CD4-positive, alpha-beta T cell (primary cell): ENCODE data around the gene FARS2. TPM values are rescaled to one million over a fixed set of nuclear protein-coding genes. Genes with fewer than 3 reads are reported as not detected.

Experiments used
- ATAC-seq: fragments of 200-7000 bp; cut with Tn5 transposase; one replicate; pipeline ENCODE4 v1.10.0; 2022; ENCODE audit warnings: mild to moderate bottlenecking; ENCODE audit not compliant: poor library complexity
- CTCF ChIA-PET: fragments of 350-600 bp; sonication (Branson Sonifier 250); formaldehyde crosslinking; loops from one replicate; lab custom pipeline; 2021; ENCODE audit warnings: antibody characterized with exemption, inconsistent platforms; lab: Charles Lee
- POLR2A ChIA-PET: fragments of 350-600 bp; sonication (Branson Sonifier 250); formaldehyde crosslinking; loops from one replicate; lab custom pipeline; 2021; ENCODE audit warnings: antibody characterized with exemption, inconsistent platforms; lab: Charles Lee
- DNase-seq, 14 experiments: peaks; one replicate each; pipeline ENCODE4 v3.0.0-alpha.2; 2013 to 2020; ENCODE audit warnings: mixed read lengths in 2 of 14
- H3K27ac ChIP-seq, 2 donors: one replicate each; pipeline versions ENCODE4 v1.5.1 to v1.7.0; 2013; ENCODE audit warnings: low read length in 2 of 2, low read depth in 1 of 2, mild to moderate bottlenecking in 1 of 2
- H3K27me3 ChIP-seq, 2 experiments: 1 replicate in 1 of 2; 2 replicates in 1 of 2; pipeline versions ENCODE4 v1.6.1 to v1.7.0; 2013; ENCODE audit warnings: low read length in 2 of 2, control low read depth in 1 of 2, mild to moderate bottlenecking in 1 of 2, moderate library complexity in 1 of 2; ENCODE audit not compliant: insufficient read depth in 2 of 2, control insufficient read depth in 1 of 2
- H3K36me3 ChIP-seq: one replicate; pipeline ENCODE4 v1.6.1; 2013; ENCODE audit warnings: low read length, control low read depth; ENCODE audit not compliant: insufficient read depth
- H3K4me1 ChIP-seq: one replicate; pipeline ENCODE4 v1.6.1; 2013; ENCODE audit warnings: low read length, control low read depth; ENCODE audit not compliant: insufficient read depth
- H3K4me3 ChIP-seq: one replicate; pipeline ENCODE4 v1.5.1; 2013; ENCODE audit warnings: mild to moderate bottlenecking, low read length, moderate library complexity
- H3K9me3 ChIP-seq, 2 experiments: 1 replicate in 1 of 2; 2 replicates in 1 of 2; pipeline versions ENCODE4 v1.6.1 to v1.7.0; 2013; ENCODE audit warnings: low read length in 2 of 2, mild to moderate bottlenecking in 2 of 2, control low read depth in 1 of 2, moderate library complexity in 1 of 2; ENCODE audit not compliant: control insufficient read depth in 1 of 2, insufficient read depth in 1 of 2
- H3K27ac Mint-ChIP-seq: one replicate; pipeline ENCODE4 v1.8.0; 2020; ENCODE audit warnings: mixed read lengths
- H3K27me3 Mint-ChIP-seq: one replicate; pipeline ENCODE4 v1.8.0; 2021; ENCODE audit warnings: mixed read lengths
- H3K36me3 Mint-ChIP-seq: one replicate; pipeline ENCODE4 v1.8.0; 2021; ENCODE audit warnings: low read depth, mixed read lengths
- H3K4me1 Mint-ChIP-seq: one replicate; pipeline ENCODE4 v1.8.0; 2021; ENCODE audit warnings: low read depth, mixed read lengths
- H3K4me3 Mint-ChIP-seq: one replicate; pipeline ENCODE4 v1.8.0; 2020; ENCODE audit warnings: mild to moderate bottlenecking, mixed read lengths
- H3K9me3 Mint-ChIP-seq: one replicate; pipeline ENCODE4 v1.8.0; 2020; ENCODE audit warnings: mixed read lengths
- intact Hi-C, 2 experiments: fragments of 100-400 bp; cut with DNase I in 1 of 2; cut with micrococcal nuclease in 1 of 2; formaldehyde crosslinking; loops; one replicate each; pipeline versions ENCODE4 v1.15.1 to v1.9.0; 2023 to 2025; cut with DNase I, micrococcal nuclease
- total RNA-seq, 174 experiments: library from RNA in 2 of 174; stranded (reverse) in 2 of 174; gene quantifications; one replicate each; pipeline ENCODE4 v1.2.3 and lab custom pipeline; 2021 to 2026
- TF ChIP-seq, protein P1 (sequence below): fragments of 200-600 bp; IDR thresholded peaks from one replicate; pipeline ENCODE4 v1.8.0; 2022; ENCODE audit warnings: antibody characterized with exemption, mild to moderate bottlenecking

FARS2 gene
- total RNA-seq, 2 experiments from 2014 or later = 12.6 to 12.8 TPM

DNA sequence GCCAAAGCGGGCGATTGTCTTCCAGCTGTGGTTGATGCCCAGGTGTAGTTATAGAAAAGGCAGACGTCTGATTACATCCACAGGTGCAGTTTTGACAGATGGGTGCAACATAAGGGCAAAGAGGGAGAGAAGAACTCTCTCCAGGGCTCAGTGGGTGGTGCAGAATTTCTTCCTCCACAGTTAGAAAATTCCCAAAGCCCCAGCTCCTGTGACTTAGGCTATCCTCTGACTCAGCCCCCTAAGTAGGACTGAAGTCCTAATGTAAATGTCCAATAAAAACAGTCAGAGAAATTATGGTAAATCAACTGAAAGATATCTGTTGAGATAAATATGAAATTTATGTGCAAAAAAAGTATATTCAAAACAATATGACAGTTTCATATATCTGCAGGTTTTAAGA lies 32.0 kb upstream of the FARS2 start:
- no peaks in the 10 kb centered on the region for H3K36me3 Mint-ChIP-seq
- ATAC-seq = no peak

DNA sequence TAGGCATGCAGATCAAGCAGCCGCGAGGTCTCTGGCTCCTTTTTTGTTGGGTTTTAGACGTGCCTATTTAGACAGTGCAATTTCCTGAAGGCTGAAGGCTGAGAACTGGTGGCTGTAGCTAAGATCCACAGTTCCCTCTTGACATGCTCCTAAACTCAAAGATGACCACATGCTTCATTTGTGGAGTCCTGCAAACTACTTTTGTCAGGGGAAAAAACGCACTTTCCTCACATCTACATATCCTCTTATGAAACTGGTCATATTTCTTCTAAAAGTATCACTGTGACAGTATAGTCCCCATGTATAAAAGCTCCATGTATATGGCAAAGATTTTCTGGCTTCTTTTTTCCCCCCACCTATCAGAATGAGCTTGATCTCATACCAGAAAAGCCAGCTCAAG lies 31.2 kb upstream of the FARS2 start:
- no peaks in the 10 kb centered on the region for H3K4me1 Mint-ChIP-seq
- H3K9me3 Mint-ChIP-seq = no peaks in the 10 kb centered on the region
- no peaks in the 10 kb centered on the region for H3K4me1 ChIP-seq
- no peaks in the 10 kb centered on the region for H3K36me3 Mint-ChIP-seq
- POLR2A ChIA-PET = no interaction called here
- H3K27ac Mint-ChIP-seq = no peak overlapping the region
- ATAC-seq = no peak
- no peaks in the 10 kb centered on the region for H3K27me3 ChIP-seq
- CTCF ChIA-PET = interaction anchor here (0.5 kb wide), 1 partner anchor 184 kb away, joined by 3 read pairs; no protein-coding TSS in a partner anchor
- H3K27me3 Mint-ChIP-seq = no peaks in the 10 kb centered on the region
- TF ChIP-seq, protein P1, sequence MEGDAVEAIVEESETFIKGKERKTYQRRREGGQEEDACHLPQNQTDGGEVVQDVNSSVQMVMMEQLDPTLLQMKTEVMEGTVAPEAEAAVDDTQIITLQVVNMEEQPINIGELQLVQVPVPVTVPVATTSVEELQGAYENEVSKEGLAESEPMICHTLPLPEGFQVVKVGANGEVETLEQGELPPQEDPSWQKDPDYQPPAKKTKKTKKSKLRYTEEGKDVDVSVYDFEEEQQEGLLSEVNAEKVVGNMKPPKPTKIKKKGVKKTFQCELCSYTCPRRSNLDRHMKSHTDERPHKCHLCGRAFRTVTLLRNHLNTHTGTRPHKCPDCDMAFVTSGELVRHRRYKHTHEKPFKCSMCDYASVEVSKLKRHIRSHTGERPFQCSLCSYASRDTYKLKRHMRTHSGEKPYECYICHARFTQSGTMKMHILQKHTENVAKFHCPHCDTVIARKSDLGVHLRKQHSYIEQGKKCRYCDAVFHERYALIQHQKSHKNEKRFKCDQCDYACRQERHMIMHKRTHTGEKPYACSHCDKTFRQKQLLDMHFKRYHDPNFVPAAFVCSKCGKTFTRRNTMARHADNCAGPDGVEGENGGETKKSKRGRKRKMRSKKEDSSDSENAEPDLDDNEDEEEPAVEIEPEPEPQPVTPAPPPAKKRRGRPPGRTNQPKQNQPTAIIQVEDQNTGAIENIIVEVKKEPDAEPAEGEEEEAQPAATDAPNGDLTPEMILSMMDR = no peak
- no peak overlapping the region for H3K4me3 Mint-ChIP-seq
- no peak overlapping the region for H3K27ac ChIP-seq
- no peak overlapping the region for H3K4me3 ChIP-seq
- no peak for DNase-seq
- H3K9me3 ChIP-seq = no peaks in the 10 kb centered on the region
- intact Hi-C loops = no loop called here
- no peaks in the 10 kb centered on the region for H3K36me3 ChIP-seq

More for the DNA sequence above, 32.0 kb upstream of the FARS2 start:
- H3K4me1 ChIP-seq = no peaks in the 10 kb centered on the region
- intact Hi-C loops = no loop called here
- H3K36me3 ChIP-seq = no peaks in the 10 kb centered on the region
- no peak overlapping the region for H3K27ac Mint-ChIP-seq
- H3K4me3 Mint-ChIP-seq = no peak overlapping the region
- no peak for DNase-seq
- H3K27ac ChIP-seq = no peak overlapping the region
- H3K4me3 ChIP-seq = no peak overlapping the region
- TF ChIP-seq, protein P1 = no peak
- H3K27me3 ChIP-seq = no peaks in the 10 kb centered on the region
- no peaks in the 10 kb centered on the region for H3K27me3 Mint-ChIP-seq
- no peaks in the 10 kb centered on the region for H3K9me3 ChIP-seq
- ChIA-PET CTCF (interaction anchor here (1.0 kb wide), 1 partner anchor 23 kb away, joined by 3 read pairs; no protein-coding TSS in a partner anchor), POLR2A (no interaction called here)
- no peaks in the 10 kb centered on the region for H3K9me3 Mint-ChIP-seq
- H3K4me1 Mint-ChIP-seq = no peaks in the 10 kb centered on the region

DNA sequence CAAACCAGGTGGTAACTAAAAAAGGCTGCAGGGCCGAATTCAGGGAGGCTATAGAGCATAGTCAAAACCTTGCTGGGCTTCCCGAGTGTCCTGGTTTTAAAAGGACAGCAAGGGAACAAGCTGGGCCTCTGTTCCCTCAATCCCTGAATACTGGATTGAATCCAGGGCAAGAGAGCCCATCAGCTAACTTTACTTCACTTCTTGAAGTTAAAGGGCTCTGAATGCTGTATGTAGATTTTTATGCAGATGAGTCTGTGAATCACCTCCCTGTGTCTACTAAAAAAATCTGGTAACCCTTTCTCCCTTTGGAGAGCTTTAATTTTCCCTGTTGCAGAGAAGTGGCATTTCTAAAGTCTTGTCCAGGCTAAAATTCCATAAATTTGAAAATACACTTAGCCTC lies 30.0 kb upstream of the FARS2 start:
- TF ChIP-seq, protein P1 = no peak
- no peaks in the 10 kb centered on the region for H3K27me3 ChIP-seq
- no peaks in the 10 kb centered on the region for H3K9me3 Mint-ChIP-seq
- ATAC-seq = no peak
- H3K36me3 Mint-ChIP-seq = no peaks in the 10 kb centered on the region
- no peak for DNase-seq
- no peak overlapping the region for H3K27ac ChIP-seq
- H3K4me3 Mint-ChIP-seq = no peak overlapping the region
- H3K9me3 ChIP-seq = no peaks in the 10 kb centered on the region
- H3K4me3 ChIP-seq = no peak overlapping the region
- intact Hi-C loops = no loop called here
- CTCF ChIA-PET = no interaction called here
- no peaks in the 10 kb centered on the region for H3K4me1 ChIP-seq
- no peaks in the 10 kb centered on the region for H3K27me3 Mint-ChIP-seq
- no peaks in the 10 kb centered on the region for H3K36me3 ChIP-seq
- no peaks in the 10 kb centered on the region for H3K4me1 Mint-ChIP-seq
- no peak overlapping the region for H3K27ac Mint-ChIP-seq
- POLR2A ChIA-PET = no interaction called here
